NCI-H146 treated with DMSO at 0.1 percent for 48 hours (cell line): ENCODE measurements around the gene NR2F6.
"Not testable (repeated sequence)": the region's sequence is repeated elsewhere in the genome, so short reads cannot be mapped to it uniquely, and the experiment has no call there.

Experiments used
- DNase-seq: peaks from one replicate; lab custom pipeline; 2025; ENCODE audit not compliant: unreplicated experiment; lab: John Stamatoyannopoulos, UW

NR2F6 gene

GRCh38 chr19:17213334-17213733, 32.4 kb downstream of the NR2F6 start:
- no peak for DNase-seq

DNA sequence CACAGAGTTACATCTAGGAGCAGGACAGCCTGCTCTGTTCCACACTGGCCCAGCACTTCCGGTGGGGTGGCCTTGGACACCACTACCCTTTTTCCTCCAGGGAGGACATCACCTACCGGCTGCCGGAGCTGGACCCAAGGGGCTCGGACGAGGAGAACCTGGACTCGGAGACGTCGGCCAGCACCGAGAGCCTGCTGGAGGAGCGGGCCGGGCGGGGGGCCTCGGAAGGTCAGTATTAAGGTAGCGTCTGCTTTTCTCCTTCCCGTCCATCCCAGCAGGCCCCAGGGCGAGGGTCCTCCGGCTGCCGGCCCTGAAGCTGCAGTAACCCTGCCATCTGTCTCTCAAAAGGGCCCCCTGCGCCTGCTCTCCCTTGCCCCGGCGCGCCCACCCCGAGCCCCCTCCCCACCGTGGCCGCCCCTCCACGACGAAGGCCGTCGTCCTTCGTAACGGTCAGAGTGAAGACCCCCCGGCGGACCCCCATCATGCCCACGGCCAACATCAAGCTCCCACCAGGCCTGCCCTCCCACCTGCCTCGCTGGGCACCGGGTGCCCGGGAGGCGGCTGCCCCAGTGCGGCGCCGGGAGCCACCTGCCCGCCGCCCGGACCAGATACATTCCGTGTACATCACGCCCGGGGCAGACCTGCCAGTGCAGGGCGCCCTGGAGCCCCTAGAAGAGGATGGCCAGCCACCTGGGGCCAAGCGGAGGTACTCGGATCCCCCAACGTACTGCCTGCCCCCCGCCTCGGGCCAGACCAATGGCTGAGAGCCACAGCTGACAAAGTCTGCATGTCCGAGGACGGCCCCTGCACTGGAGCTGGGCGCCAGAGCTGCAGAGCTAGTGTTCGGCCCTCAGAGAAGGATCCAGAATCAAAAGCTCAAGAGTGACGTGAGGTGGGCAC, 33.9 kb downstream of the NR2F6 start:
- no peak for DNase-seq

DNA sequence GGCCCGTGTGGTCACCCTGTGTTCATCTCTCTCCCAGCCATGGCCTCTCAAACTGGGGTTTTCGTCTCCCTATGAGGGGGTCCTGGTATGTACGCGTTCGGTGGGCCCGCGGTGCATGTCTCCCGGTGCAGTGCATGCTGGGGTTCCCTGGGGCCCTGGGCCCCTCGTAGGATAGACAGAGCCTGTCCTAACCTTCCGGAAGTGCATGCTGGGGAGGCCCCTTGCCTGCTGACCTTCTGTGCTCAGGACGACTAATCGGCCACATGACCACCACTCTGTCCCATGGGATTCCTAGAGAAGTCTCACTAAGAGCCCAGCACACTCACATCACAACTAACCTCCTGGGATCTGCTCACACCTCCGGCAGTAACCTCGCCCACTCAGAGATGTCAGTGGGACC, 35.4 kb downstream of the NR2F6 start:
- DNase-seq = no peak

GRCh38 chr19:17209126-17210036, 36.3 kb downstream of the NR2F6 start:
- no peak for DNase-seq

DNA sequence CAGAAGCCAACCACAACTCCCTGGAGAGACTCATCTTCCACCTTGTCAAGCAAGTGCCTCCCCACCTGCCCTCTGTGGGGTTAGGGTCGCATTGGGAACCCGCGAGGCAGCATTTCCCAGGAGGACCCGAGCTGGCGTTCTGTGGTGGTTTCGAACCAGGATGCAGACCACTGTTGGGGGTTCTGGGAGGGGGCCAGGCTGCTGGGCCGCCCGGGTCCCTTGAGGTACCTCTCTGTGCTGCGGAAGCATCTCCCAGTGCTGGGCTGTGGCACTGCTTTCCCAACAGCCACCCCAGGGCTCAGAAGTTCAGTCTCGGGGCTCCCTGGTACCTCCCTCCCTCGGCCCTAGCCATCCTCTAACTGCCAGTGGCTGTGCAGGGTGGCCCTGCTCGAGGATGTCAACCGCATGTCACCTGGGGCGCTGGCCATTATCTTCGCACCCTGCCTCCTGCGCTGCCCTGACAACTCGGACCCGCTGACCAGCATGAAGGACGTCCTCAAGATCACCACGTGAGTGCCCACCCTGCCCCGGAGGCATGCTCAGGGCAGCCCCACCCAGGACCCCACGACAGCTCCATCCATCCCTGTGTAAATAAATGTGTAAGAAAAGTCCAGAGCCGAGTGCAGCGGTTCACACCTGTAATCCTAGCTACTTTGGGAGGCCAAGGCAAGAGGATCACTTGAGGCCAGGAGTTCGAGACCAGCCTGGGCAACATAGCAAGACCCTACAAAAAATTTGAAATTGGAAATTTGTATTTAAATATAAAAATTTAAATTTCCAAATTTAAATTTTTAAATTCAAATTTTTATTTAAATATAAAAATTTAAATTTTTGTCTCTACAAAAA, 38.8 kb downstream of the NR2F6 start:
- no peak for DNase-seq

GRCh38 chr19:17205237-17206140, 40.2 kb downstream of the NR2F6 start:
- no peak for DNase-seq

DNA sequence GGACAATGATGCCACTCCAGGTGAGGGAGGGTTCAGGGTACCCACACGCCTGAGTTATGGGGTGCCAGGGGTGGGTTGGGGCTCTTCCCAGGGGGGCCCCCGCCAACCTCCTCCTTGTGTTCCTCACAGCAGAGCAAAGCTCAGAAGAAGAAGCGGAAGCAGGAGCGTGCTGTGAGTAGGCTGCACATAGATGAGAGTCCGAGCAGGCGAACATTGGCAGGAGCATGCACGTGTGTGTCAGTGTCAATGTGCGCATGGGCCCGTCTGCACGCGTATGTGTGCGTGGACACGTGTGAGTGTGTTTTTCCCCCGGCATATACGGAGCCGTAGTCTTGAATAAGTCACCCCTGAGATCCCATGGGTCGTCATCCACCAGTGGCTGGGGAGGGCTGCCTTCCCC, 43.0 kb downstream of the NR2F6 start:
- DNase-seq = no peak

DNA sequence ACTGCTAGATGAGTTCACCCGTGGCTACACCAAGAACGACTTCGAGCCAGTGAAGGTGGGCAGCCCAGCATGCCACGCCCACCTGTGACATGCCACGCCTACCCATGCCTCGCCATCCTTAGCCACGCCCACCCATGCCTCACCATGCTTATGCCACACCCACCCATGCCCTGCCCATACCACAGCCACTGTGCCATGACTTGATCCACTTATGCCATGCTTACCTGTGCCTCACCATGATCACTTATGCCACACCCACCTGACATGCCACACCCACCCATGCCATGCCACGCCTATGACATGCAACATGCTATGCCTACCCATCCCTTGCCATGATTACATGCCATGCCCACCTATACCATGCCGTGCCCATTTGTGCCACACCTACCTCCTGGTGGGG, 43.5 kb downstream of the NR2F6 start:
- no peak for DNase-seq

- no peak for DNase-seq
Measured at GRCh38 chr19:17200408-17201079, 45.2 kb downstream of the NR2F6 start.

GRCh38 chr19:17197666-17198065, 48.1 kb downstream of the NR2F6 start:
- no peak for DNase-seq

DNA sequence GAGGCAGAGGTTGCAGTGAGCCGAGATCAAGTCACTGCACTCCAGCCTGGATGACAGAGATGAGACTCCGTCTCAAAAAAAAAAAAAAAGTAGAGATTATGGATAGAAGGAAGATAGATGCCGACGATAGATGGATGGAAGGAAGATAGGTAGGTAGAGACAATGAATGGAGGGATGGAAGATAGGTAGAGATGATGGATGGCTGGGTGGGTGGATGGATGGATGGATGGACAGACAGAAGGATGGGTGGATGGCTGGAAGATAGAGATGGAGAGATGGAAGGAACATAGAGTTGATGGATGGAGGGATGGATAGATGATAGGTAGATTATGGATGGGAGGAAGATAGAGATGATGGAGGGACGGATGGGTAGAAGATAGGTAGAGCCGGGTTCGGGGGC, 49.1 kb downstream of the NR2F6 start:
- no peak for DNase-seq

DNA sequence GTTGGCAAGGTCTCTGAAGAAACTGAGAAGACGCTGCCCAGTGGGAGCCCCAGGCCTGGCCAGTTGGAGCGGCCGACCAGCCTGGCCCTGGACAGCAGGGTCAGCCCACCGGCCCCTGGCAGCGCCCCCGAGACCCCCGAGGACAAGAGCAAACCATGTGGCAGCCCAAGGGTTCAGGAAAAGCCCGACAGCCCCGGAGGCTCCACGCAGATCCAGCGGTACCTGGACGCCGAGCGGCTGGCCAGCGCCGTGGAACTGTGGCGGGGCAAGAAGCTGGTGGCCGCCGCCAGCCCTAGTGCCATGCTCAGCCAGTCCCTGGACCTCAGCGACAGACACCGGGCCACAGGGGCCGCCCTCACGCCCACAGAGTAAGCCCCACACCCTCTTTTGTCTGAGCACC, 50.6 kb downstream of the NR2F6 start:
- no peak for DNase-seq

DNA sequence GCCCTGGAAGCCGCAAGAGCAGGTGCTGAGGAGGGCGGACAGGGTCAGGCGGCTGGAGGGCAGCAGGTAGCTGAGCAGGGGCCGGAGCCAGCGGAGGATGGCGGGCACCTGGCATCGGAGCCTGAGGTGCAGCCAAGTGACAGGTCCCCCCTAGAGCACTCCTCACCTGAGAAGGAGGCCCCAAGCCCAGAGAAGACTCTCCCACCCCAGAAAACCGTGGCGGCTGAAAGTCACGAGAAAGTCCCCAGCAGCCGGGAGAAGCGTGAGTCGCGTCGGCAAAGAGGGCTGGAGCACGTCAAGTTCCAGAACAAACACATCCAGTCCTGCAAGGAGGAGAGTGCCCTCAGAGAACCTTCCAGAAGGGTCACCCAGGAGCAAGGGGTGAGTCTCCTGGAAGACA, 51.1 kb downstream of the NR2F6 start:
- no peak for DNase-seq

DNA sequence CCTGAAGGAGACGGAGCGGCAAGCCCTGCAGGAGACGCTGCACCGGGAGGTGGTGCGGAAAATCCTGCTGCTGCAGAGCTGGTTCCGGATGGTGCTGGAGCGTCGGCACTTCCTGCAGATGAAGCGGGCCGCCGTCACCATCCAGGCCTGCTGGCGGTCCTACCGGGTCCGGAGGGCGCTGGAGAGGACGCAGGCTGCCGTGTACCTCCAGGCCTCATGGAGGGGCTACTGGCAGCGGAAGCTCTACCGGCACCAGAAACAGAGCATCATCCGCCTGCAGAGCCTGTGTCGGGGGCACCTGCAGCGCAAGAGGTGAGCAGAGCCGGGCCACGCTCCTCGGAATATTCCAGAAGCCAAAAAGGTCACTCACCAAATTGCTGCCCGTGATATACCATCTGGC, 53.0 kb downstream of the NR2F6 start:
- DNase-seq = no peak

DNA sequence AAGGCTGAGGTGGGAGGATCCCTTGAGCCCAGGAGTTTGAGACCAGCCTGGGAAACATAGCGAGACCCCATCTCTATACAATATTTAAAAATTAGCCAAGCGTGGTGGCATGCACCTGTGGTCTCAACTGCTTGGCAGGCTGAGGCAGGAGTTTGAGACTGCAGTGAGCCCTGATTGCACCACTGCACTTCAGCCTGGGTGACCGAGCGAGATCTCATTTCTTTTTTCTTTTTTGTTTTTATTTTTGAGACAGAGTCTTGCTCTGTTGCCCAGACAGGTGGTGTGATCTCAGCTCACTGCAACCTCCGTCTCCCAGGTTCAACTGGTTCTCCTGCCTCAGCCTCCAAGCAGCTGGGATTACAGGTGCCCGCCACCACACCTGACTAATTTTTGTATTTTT, 54.0 kb downstream of the NR2F6 start:
- not testable (repeated sequence) for DNase-seq

DNA sequence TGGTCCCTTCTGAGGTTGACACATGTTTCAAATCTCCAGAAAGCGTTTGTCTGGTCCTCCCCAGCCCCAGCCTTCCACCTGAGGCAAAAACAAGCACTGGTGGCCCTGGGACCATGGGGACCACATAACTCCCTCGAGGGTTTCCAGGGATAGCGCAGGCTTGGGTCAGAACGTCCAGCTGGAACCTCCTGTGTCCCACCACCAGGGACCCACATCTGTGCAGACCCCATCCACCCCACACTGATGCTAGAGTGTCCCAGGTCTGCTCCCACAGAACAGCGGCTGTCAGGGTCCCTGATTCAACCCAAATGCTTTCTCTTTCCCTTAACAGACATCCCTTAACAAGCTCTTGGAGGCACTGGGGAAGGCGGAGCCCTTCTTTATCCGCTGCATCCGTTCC, 60.1 kb downstream of the NR2F6 start:
- no peak for DNase-seq

DNA sequence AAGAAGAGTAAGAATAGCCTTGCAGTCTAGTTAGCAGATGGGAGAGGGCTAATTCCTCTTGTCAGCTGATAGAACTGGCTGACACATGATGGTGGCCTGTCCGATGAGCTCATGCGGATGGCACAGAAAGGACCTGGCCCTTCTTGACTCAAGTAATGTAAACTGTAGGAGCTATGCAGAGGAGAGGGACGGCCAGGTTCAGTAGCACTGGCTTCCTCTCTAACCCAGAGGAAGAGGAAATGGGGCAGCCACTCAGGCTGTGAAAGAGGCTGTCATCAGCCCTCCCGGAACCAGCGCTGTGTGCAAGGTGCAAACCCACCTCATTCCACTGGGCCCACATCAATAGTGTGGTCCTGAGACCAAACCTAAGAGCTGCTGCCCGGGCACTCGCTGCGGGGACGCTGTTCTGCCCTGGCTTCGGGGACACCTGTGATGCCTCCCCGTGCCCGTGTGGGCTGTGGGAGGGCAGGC, 61.3 kb downstream of the NR2F6 start:
- no peak for DNase-seq

GRCh38 chr19:17183858-17184321, 61.8 kb downstream of the NR2F6 start:
- DNase-seq = no peak

GRCh38 chr19:17183271-17183761, 62.4 kb downstream of the NR2F6 start:
- no peak for DNase-seq
